ENCODE data around the gene IPO4.
A peak's percentile ranks its signal among the peaks of the same experiment; 100 is the strongest.

IPO4 gene

GRCh38 chr14:24171422-24172260 lies 17.0 kb downstream of the IPO4 start, which contains the start of gene REC8:
REC8 (plus strand) TSS chr14:24172080; CDS start chr14:24172553, 473 bp downstream.
- Histone ChIP-seq H3K4me3 (ENCODE audit: low read depth, low read length) (peak within 1 kb of the TSS; percentile 17; the same call in 1 of the 2 replicates), H3K27ac (ENCODE audit: extremely low read depth, low read depth, low read length) (no peak within 1 kb of the TSS), H3K36me3 (ENCODE audit: control insufficient read depth in 2 of 2, insufficient read depth in 1 of 2, low read length in 2 of 2) (peaks cover 0 to 15% of the 10 kb centered on the region in 2 experiments; a peak in 2 of 3 replicates), H3K4me1 (ENCODE audit: control insufficient read depth, insufficient read depth, low read length) (no peaks in the 10 kb centered on the region), H3K9me3 (ENCODE audit: control insufficient read depth, insufficient read depth, low read depth, low read length) (no peaks in the 10 kb centered on the region)
- TF ChIP-seq ZNF629 (tag by site-specific recombination; IDR thresholded peaks at IDR 0.05) (no peak), RBAK (tag by site-specific recombination; IDR thresholded peaks at IDR 0.05) (no peak), ZBTB17 (tag by site-specific recombination; IDR thresholded peaks at IDR 0.05) (no peak), ZNF26 (tag by site-specific recombination; IDR thresholded peaks at IDR 0.05) (no peak), ZNF112 (tag by site-specific recombination; IDR thresholded peaks at IDR 0.05) (no peak), ZNF280D (tag by site-specific recombination; IDR thresholded peaks at IDR 0.05) (no peak), ZBTB10 (tag by site-specific recombination; IDR thresholded peaks at IDR 0.05) (no peak)
- ChIA-PET POLR2A (interaction anchor here (1.5 kb wide), 1 partner anchor 14 kb away, joined by 8 read pairs; no protein-coding TSS in a partner anchor), CTCF (no interaction called here)

GRCh38 chr14:24167469-24168114 lies 21.0 kb downstream of the IPO4 start:
- Histone ChIP-seq H3K4me1 (ENCODE audit: control insufficient read depth, insufficient read depth, low read length) (no peaks in the 10 kb centered on the region), H3K4me3 (ENCODE audit: low read depth, low read length) (no peak overlapping the region), H3K36me3 (ENCODE audit: control insufficient read depth in 2 of 2, insufficient read depth in 1 of 2, low read length in 2 of 2) (peaks cover 0 to 46% of the 10 kb centered on the region in 2 experiments), H3K9me3 (ENCODE audit: control insufficient read depth, insufficient read depth, low read depth, low read length) (no peaks in the 10 kb centered on the region), H3K27ac (ENCODE audit: extremely low read depth, low read depth, low read length) (no peak overlapping the region)
- ChIA-PET POLR2A (no interaction called here), CTCF (interaction anchor here (0.6 kb wide), 1 partner anchor 86 kb away, joined by 3 read pairs; no protein-coding TSS in a partner anchor)
- peak; percentile 35; the same call in 1 of the 2 replicates for TF ChIP-seq ZNF24 (tag by site-specific recombination; IDR thresholded peaks at IDR 0.05)
- TF ChIP-seq ZNF76 (tag by site-specific recombination; IDR thresholded peaks at IDR 0.05; ENCODE audit: borderline replicate concordance, low read depth), result no peak

- Histone ChIP-seq H3K9me3 (ENCODE audit: control insufficient read depth, insufficient read depth, low read depth, low read length) (no peaks in the 10 kb centered on the region), H3K27ac (ENCODE audit: extremely low read depth, low read depth, low read length) (no peak overlapping the region), H3K4me3 (ENCODE audit: low read depth, low read length) (no peak overlapping the region), H3K4me1 (ENCODE audit: control insufficient read depth, insufficient read depth, low read length) (peaks cover 5% of the 10 kb centered on the region), H3K36me3 (ENCODE audit: control insufficient read depth in 2 of 2, insufficient read depth in 1 of 2, low read length in 2 of 2) (peaks cover 3 to 50% of the 10 kb centered on the region in 2 experiments)
- ChIA-PET CTCF (no interaction called here), POLR2A (interaction anchor here (1.6 kb wide), 1 partner anchor 30 kb away, joined by 4 read pairs; the partner anchor contains the start of gene PSME1)
- no peak for TF ChIP-seq HOXC10 (CRISPR knock-in tag; IDR thresholded peaks at IDR 0.05)
- no peak for TF ChIP-seq REPIN1 (tag by site-specific recombination; IDR thresholded peaks at IDR 0.05; ENCODE audit: low read depth)
These were observed 22.8 kb downstream of the IPO4 start for GRCh38 chr14:24165785-24166184.
